Activated CD4-positive, CD25-positive, alpha-beta regulatory T cell (primary cell): ENCODE measurements around the gene HDHD5.
A peak's percentile ranks its signal among the peaks of the same experiment; 100 is the strongest.

Source experiments
- DNase-seq, 4 experiments: peaks; one replicate each; lab custom pipeline; 2025; lab: John Stamatoyannopoulos, UW

The HDHD5 gene

DNA sequence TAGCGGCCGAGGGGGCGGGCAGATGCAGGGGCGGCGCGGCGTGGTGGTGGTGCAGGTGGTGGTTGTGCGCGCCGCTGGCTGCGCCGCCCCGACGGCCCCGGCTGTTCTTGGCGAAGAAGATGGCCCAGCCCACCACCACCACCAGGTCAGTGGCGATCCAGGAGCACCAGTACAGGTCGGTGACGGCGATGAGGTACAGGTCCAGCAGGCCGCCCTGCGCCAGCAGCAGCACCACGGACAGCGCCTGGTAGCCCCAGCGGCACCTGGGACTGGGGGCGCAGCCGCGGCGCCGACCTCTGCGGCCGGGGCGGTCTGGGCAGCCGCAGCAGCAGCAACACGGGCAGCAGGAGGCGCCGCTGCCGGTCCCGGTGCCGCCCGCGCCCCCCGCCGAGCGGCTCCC lies 38.8 kb downstream of the HDHD5 start:
- DNase-seq = peak in 3 of 4 experiments; percentile 14 to 35 (median 24)

GRCh38 chr22:17119481-17120202 lies 39.4 kb downstream of the HDHD5 start:
- DNase-seq = no peak

- DNase-seq = no peak
Observed at GRCh38 chr22:17118342-17118741, 40.7 kb downstream of the HDHD5 start.

- no peak for DNase-seq
Observed at GRCh38 chr22:17117890-17118289, 41.2 kb downstream of the HDHD5 start.

DNA sequence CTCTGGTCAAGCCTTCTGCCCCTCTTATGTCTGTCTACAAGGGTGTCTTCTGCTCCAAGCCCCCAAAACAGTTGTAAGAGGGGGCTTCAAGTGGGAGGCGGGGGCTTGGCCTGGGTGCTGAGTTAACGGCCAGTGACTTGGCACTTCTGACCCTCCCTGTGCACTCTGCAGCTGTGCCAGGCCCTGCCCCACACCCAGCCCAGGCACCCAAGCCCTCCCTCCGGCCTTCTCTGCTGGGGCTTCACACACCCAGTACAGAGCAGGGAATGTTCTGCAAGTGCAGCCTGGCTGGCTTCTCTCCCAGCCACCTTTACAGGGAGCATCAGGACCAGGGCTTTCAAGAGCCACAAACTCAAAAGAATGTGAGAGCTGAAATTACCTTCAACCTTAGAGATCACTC lies 41.7 kb downstream of the HDHD5 start:
- DNase-seq = no peak

GRCh38 chr22:17116572-17117330 lies 42.3 kb downstream of the HDHD5 start:
- DNase-seq = no peak

DNA sequence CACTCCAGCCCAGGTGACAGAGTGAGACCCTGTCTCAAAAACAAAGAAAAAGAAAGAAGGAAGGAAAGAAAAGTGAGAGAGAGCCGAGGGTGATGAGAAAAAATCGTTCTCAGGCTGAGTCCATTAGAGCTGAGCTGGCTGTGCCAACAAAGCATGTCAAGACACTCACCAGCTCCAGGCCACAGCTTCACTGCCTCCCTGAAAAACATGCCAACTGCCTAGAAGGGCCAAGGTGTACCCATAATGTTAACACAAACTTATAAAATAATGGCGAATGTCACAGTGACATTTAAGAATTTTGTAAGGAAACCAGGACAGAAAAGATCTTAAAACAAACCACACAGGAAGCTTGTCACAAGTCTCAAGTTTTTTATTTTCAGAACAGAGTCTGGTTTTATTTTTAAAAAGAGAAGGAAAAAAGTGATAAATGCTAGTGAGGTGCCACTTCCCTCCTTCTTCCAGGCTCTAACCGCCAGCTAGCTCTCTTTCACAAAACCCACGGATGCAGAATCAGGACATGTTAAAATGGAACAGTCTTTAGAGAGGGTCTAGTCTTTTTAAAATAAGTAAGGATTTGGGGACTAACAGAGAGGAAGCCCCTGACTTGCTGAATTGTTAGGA lies 43.0 kb downstream of the HDHD5 start:
- no peak for DNase-seq

- DNase-seq = no peak
Observed at GRCh38 chr22:17115236-17115635, 43.8 kb downstream of the HDHD5 start.

DNA sequence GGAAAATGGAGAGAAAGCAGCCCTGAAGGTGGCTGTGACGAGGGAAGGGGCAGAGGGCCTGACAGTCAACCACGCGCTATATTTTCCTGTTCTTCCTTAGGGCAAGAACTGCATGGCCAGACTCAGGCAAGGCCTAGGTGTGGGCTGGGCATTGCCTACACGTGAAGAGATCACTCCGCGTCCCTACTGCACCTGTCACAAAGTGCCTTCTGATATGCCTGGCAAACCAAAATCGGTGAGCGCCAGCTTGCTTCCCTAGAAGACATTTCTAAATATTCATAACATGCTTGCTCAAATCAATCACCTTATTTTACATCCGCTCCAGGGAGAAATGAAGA lies 44.2 kb downstream of the HDHD5 start:
- DNase-seq = no peak

- DNase-seq = no peak
Observed at GRCh38 chr22:17114173-17114897, 44.7 kb downstream of the HDHD5 start.

DNA sequence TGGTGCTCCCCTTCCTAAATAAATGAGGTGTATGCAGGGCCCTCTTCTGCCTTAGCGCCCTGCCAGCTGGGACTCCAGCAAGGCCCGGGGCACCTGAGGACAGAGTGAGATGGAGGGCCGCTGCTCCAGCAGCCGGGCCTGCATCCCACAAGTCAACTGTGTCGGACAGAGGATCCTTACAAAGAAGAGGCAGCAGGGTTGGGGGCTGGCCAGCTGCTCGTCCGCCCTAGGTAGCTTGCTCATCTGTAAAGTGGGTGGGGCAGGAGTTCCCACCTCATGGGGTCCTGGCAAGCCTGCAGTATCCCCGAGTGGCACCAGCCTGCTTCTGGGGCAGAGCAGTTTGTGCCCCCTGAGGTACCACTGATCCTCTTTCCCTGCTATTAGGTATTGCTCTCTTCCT lies 45.5 kb downstream of the HDHD5 start:
- DNase-seq = no peak

- no peak for DNase-seq
Observed at GRCh38 chr22:17112491-17113042, 46.5 kb downstream of the HDHD5 start.

GRCh38 chr22:17110791-17111550 lies 48.1 kb downstream of the HDHD5 start:
- DNase-seq = no peak

GRCh38 chr22:17109976-17110375 lies 49.1 kb downstream of the HDHD5 start:
- no peak for DNase-seq

GRCh38 chr22:17109113-17109865 lies 49.8 kb downstream of the HDHD5 start:
- DNase-seq = no peak

DNA sequence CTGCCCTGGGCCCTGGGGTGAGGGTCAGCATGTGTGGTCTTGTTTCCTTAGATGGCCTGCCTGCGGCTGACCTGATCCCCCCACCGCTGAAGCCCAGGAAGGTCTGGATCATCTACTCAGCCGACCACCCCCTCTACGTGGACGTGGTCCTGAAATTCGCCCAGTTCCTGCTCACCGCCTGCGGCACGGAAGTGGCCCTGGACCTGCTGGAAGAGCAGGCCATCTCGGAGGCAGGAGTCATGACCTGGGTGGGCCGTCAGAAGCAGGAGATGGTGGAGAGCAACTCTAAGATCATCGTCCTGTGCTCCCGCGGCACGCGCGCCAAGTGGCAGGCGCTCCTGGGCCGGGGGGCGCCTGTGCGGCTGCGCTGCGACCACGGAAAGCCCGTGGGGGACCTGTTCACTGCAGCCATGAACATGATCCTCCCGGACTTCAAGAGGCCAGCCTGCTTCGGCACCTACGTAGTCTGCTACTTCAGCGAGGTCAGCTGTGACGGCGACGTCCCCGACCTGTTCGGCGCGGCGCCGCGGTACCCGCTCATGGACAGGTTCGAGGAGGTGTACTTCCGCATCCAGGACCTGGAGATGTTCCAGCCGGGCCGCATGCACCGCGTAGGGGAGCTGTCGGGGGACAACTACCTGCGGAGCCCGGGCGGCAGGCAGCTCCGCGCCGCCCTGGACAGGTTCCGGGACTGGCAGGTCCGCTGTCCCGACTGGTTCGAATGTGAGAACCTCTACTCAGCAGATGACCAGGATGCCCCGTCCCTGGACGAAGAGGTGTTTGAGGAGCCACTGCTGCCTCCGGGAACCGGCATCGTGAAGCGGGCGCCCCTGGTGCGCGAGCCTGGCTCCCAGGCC lies 50.6 kb downstream of the HDHD5 start:
- DNase-seq = no peak

GRCh38 chr22:17107547-17107810 lies 51.6 kb downstream of the HDHD5 start:
- no peak for DNase-seq

DNA sequence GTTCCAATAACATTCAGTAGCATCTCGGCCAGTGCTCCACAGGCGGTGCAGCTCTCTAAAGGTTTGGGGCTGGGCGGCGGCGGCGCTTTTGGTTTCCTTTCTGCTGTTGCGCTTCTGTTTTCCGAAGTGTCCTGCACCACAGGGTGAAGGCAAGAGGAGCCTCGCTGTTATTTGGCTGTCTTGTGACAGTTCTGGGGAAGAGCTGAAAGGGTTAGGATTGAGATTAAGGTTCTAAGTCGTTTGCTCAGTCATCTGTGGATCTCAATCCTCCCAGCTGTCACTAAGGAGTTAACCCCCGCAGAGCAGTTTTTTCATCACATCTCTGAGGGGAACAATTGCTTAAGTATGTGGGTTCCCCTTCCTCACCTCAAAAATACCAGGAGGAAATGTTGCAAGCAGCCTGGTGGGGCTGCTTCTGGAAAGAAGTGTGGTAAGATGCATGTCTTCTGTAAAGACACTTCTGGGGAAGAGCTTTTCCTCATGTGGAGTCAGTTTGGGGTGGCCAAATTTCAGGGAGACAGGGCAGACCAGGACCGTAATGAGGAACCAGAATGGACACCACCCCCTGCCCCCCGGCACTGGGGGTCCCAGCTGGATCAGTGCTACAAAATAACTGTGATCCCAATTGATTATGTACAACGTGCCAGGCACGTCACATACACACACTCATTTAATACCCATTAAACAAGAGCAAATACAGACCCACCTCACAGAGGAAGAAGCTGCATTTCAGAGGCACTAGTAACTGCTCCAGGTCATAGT lies 52.1 kb downstream of the HDHD5 start:
- no peak for DNase-seq

DNA sequence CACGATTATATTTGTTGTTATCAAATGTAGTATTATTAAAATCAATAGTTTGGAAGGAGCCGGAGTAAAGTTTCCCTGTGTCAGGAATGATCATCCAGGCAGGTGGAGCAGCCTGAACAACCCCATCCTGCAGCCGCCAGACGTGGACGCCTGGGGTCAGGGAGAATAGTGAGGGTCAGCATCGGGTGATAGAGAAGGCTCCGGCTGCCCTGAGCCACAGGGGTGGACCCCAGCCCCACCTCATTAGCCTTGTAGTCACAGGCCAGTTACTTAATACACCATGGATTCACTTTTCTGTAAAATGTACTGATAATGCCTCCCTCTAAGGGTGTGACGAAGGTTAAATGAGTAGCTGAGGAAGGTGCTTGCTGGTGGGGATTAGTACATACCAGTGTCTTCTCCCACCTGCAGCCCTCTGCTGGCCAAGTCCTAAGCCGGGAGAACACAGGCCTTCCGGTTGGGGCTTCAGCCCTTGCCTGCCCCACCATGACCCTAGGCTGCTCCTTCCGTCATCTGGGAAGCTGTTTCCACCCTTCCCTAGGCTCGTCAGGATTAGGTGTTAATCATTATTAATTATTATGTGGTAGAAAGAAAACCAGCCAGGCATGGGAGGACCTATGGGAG lies 52.8 kb downstream of the HDHD5 start:
- no peak for DNase-seq
